ENCODE results near the gene SNCA. TPM values are rescaled to one million over a fixed set of nuclear protein-coding genes. Genes with fewer than 3 reads are reported as not detected.

SNCA gene
- total RNA-seq, 2 donors from 2014 or later: 6.2 to 19.8 TPM

DNA sequence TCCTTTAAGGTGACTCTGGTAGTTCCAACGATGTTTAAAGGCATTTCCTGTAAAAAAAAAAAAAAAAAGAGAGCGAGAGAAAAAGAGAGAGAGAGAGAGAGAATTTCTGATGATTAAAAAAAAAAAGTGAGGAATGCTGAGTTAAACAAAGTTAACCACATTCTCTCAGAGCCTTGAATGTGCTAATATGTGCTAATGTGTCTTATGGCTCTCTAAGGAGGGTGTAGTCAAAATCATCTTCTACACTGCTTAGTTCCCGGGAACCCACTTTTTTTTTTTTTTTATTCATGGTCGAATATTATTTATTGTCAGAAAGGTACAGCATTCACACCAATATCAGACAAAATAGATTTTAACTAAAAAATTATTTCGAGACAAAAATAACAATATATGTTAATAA lies 111.7 kb downstream of the SNCA start:
- Mint-ChIP-seq H3K4me3 (no peak overlapping the region), H3K9me3 (no peaks in the 10 kb centered on the region), H3K36me3 (no peaks in the 10 kb centered on the region), H3K27ac (no peak overlapping the region), H3K4me1 (ENCODE audit: low read depth in 2 of 2) (no peaks in the 10 kb centered on the region), H3K27me3 (peaks cover 0 to 8% of the 10 kb centered on the region in 2 donors)
- no peak for ATAC-seq
- DNase-seq (ENCODE audit: low spot score): no peak

DNA sequence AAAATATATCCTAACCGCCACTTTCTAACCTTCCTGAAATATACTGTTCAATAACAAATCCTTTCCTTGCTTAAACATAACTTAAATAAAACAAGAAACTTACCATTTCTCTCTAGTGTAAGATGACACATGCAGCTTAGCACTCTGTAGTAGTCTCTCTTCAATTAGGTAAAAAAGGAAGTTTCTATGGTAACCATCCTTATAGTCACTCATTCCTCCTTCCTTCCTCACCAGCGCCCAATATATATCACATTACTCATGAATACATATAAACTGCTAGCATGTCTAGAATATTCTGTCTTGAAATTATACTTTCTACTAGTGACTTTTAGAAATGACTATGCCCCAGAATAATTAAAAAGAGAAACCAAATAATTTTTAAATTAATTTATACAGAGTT lies 112.2 kb downstream of the SNCA start:
- Mint-ChIP-seq H3K27ac (no peak overlapping the region), H3K27me3 (peaks cover 0 to 8% of the 10 kb centered on the region in 2 donors), H3K4me1 (ENCODE audit: low read depth in 2 of 2) (no peaks in the 10 kb centered on the region), H3K4me3 (no peak overlapping the region), H3K9me3 (no peaks in the 10 kb centered on the region), H3K36me3 (no peaks in the 10 kb centered on the region)
- no peak for ATAC-seq
- DNase-seq (ENCODE audit: low spot score): no peak

DNA sequence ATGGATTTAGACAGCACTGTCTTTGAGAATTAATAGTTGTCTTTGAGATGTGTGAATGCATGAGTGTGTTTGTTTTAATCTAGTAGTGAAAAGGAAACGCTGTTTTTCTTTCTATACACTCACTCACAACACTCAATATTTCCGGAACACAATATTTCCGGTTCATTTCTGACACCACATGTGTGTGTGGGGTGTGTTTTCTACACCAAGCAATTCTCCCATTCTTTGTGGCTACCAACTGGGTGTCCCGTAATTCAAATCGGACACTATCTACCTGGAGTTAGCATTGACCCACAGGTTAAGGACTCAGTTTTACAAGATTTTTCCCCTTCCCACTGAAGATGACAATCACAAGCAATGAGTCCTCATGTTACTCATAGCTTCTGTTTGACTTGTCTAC lies 113.9 kb downstream of the SNCA start:
- no peaks in the 10 kb centered on the region for H3K4me1 Mint-ChIP-seq (ENCODE audit: low read depth in 2 of 2)
- DNase-seq (ENCODE audit: low spot score): no peak
- no peaks in the 10 kb centered on the region for H3K9me3 Mint-ChIP-seq
- no peak overlapping the region for H3K27ac Mint-ChIP-seq
- no peak overlapping the region for H3K4me3 Mint-ChIP-seq
- H3K27me3 Mint-ChIP-seq: peaks cover 0 to 8% of the 10 kb centered on the region in 2 donors
- no peak for ATAC-seq
- H3K36me3 Mint-ChIP-seq: no peaks in the 10 kb centered on the region

DNA sequence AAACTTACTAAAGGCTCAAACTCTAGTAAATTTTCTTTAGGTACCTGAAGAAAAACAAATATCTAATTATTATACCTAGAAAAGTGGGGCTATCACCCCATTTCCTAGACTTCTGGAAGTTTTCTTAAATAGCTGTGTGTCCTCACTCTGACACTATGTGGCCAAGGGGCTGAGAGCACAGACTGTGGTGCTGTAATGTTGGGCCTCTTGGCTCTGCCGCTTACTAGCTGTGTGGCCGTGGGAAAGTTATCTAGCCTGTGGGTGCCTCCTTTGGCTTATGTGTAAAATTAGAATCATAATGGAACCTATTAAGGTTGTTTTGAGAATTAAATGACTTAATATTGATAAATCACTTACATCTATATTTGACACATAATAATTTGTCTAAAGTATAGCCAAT lies 114.4 kb downstream of the SNCA start:
- no peak overlapping the region for H3K4me3 Mint-ChIP-seq
- no peaks in the 10 kb centered on the region for H3K4me1 Mint-ChIP-seq (ENCODE audit: low read depth in 2 of 2)
- peaks cover 0 to 8% of the 10 kb centered on the region in 2 donors for H3K27me3 Mint-ChIP-seq
- ATAC-seq (no peak), DNase-seq (ENCODE audit: low spot score) (no peak)
- H3K36me3 Mint-ChIP-seq: no peaks in the 10 kb centered on the region
- H3K27ac Mint-ChIP-seq: no peak overlapping the region
- H3K9me3 Mint-ChIP-seq: no peaks in the 10 kb centered on the region

DNA sequence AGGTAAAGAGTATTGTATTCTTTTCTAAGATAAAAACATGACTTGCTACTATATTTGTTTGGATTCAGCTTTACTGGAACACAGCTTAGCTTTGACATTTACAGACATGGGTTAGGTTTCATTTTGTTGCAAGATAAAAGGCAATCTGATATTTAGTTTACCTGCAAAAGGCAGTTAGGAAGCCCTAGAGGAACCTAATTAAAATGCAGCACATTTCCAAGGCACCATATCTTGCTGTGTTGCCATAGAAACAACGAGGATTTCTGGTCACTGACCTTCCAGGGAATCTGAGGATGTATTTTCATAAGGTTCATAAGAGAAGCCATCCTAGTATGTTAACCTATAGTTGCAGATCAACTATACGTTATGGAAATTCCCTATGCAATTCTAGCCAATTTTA lies 116.0 kb downstream of the SNCA start:
- no peak overlapping the region for H3K27ac Mint-ChIP-seq
- DNase-seq (ENCODE audit: low spot score) (no peak), ATAC-seq (no peak)
- H3K4me3 Mint-ChIP-seq: no peak overlapping the region
- H3K4me1 Mint-ChIP-seq (ENCODE audit: low read depth in 2 of 2): no peaks in the 10 kb centered on the region
- no peaks in the 10 kb centered on the region for H3K9me3 Mint-ChIP-seq
- H3K36me3 Mint-ChIP-seq: no peaks in the 10 kb centered on the region
- peaks cover 0 to 8% of the 10 kb centered on the region in 2 donors for H3K27me3 Mint-ChIP-seq

DNA sequence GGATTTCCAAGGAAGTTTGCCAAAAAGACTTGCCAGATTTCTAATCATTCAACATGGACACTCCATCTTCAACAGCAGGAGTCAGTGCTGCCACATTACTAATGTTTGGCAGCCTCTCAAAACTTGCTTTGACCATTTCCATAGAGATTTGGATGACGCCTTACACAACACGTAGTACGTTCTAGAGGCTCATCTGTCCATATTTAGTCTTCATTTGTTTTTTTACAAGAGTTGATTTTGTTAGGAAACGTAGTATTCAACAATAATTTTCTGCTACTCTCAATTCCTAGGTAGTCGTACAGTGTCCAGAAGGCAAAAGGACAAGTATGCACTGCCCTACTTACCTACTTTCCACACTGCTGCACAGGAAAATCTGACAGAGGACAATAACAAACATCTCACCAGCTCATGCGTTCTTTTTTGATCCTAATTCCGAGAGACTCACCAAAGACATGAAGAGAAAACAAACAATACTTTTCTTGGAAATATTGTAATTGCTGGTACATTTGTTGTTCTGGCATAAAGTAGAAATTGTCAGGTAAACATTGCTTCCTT lies 117.3 kb downstream of the SNCA start:
- Mint-ChIP-seq H3K36me3 (no peaks in the 10 kb centered on the region), H3K9me3 (no peaks in the 10 kb centered on the region), H3K4me1 (ENCODE audit: low read depth in 2 of 2) (no peaks in the 10 kb centered on the region), H3K27me3 (peaks cover 0 to 8% of the 10 kb centered on the region in 2 donors), H3K4me3 (no peak overlapping the region), H3K27ac (no peak overlapping the region)
- ATAC-seq (no peak), DNase-seq (ENCODE audit: low spot score) (no peak)

DNA sequence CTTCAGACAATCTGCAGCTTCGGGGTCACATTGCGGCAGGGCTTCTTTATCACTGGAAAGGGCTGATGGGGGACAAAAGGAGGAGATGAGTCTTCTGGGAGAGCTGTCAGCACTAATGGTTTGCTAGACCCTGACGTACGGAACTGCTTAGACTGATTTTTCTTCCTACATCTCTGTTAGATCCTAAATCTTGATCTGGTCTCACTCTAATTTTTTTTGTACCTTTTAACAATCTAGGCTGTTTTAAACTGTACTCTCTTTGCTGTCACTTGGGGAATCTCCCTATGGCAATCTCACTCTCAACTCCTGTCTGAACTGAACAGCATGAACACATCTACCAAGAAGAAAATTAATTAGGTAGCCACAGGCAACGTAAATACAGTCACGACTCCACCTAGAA lies 120.1 kb downstream of the SNCA start:
- no peaks in the 10 kb centered on the region for H3K27me3 Mint-ChIP-seq

DNA sequence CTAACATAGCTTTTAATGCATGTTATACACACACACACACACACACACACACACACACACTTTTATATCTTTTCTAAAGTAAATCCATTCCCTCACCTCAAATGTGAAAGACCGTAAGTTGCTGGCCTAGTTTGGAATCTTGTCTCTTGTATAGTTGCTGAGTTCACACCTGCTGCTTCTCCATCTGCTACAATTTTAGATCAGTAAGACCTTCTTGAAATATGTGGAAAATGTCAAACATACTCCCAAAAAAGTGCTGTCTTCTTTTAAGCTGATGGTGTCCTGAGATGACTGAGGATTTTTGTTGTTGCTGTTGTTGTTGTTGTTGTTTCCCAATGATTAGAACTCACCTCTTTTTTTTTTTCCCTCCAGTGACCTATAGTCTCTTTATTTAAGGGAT lies 121.3 kb downstream of the SNCA start:
- no peaks in the 10 kb centered on the region for H3K36me3 Mint-ChIP-seq
- no peak for ATAC-seq
- no peak overlapping the region for H3K27ac Mint-ChIP-seq
- no peak overlapping the region for H3K4me3 Mint-ChIP-seq
- H3K27me3 Mint-ChIP-seq: no peaks in the 10 kb centered on the region
- DNase-seq (ENCODE audit: low spot score): no peak
- no peaks in the 10 kb centered on the region for H3K9me3 Mint-ChIP-seq
- H3K4me1 Mint-ChIP-seq (ENCODE audit: low read depth in 2 of 2): no peaks in the 10 kb centered on the region

More for the DNA sequence above, 120.1 kb downstream of the SNCA start:
- DNase-seq (ENCODE audit: low spot score) (no peak), ATAC-seq (no peak)
- Mint-ChIP-seq H3K4me3 (no peak overlapping the region), H3K9me3 (no peaks in the 10 kb centered on the region), H3K4me1 (ENCODE audit: low read depth in 2 of 2) (no peaks in the 10 kb centered on the region), H3K36me3 (no peaks in the 10 kb centered on the region), H3K27ac (no peak overlapping the region)

DNA sequence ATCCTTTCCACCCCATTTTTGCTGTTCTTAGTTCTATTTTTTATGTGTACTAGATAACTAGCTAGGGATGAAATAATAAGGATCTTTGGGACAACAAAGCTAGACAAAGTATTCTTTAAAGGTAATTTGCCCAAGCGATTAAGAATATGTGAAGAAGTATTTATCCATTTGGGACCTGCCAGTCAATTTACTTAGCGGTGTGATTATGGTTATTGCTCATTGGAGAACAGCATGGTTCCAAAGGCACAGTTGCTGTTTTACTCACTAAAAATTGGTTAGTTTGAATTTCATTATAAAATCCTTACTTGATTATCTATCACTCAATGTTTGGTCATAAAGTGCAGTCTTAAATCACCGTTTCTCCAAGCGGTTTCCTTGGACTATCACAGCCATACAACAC lies 124.1 kb downstream of the SNCA start:
- no peak for DNase-seq (ENCODE audit: low spot score)
- Mint-ChIP-seq H3K9me3 (no peaks in the 10 kb centered on the region), H3K4me3 (no peak overlapping the region), H3K27me3 (no peaks in the 10 kb centered on the region), H3K27ac (no peak overlapping the region), H3K4me1 (ENCODE audit: low read depth in 2 of 2) (peaks cover 0 to 4% of the 10 kb centered on the region in 2 donors), H3K36me3 (no peaks in the 10 kb centered on the region)
- no peak for ATAC-seq

DNA sequence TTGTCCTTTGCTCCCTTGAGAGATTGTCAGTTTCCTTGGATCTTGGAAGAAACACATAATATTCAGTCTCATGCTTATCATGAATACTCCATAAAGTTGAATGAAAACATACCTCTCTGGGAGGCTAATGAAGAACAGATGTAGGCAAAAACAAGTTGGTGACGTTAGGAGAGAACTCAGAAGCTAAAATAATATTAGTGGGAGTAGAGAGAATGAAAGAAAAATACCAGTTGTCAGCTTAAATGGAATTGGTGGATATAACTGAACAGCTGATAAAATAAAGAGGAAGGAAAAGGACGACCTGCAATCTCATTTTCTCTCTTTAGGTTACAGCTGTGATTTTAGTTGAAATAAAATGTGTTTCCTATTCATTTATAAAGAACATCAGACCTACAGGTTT lies 124.8 kb downstream of the SNCA start:
- H3K36me3 Mint-ChIP-seq: no peaks in the 10 kb centered on the region
- no peaks in the 10 kb centered on the region for H3K9me3 Mint-ChIP-seq
- peaks cover 0 to 4% of the 10 kb centered on the region in 2 donors for H3K4me1 Mint-ChIP-seq (ENCODE audit: low read depth in 2 of 2)
- no peak overlapping the region for H3K4me3 Mint-ChIP-seq
- DNase-seq (ENCODE audit: low spot score) (no peak), ATAC-seq (no peak)
- no peak overlapping the region for H3K27ac Mint-ChIP-seq
- no peaks in the 10 kb centered on the region for H3K27me3 Mint-ChIP-seq

DNA sequence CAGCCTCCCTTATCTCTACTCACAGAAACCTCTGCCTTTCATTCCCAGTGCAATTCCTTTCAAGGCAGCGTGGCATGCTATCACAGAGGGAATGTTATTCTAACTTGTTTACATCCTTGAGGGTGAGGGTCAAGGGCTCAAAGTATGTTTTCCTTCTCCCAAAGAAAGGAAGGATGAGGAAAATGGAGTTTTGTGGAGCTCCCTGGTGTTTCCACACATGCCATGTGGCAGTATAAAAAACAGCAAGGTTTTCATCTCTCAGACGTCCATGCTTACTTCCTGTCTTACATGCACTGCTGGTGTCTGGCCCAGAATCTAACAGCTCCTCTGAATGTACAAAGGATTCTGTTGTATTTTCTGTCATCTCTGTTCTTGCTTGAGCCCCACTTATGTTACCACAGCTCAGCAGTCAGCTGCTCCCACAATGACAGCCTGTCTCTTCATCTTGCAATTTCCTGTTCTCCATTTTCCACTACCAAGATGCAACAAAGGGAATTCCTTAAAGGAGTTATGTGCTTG lies 128.0 kb downstream of the SNCA start:
- H3K27ac Mint-ChIP-seq: no peak overlapping the region
- H3K36me3 Mint-ChIP-seq: no peaks in the 10 kb centered on the region
- DNase-seq (ENCODE audit: low spot score) (no peak), ATAC-seq (no peak)
- H3K9me3 Mint-ChIP-seq: no peaks in the 10 kb centered on the region
- no peaks in the 10 kb centered on the region for H3K27me3 Mint-ChIP-seq
- H3K4me3 Mint-ChIP-seq: no peak overlapping the region
- peaks cover 0 to 4% of the 10 kb centered on the region in 2 donors for H3K4me1 Mint-ChIP-seq (ENCODE audit: low read depth in 2 of 2)

DNA sequence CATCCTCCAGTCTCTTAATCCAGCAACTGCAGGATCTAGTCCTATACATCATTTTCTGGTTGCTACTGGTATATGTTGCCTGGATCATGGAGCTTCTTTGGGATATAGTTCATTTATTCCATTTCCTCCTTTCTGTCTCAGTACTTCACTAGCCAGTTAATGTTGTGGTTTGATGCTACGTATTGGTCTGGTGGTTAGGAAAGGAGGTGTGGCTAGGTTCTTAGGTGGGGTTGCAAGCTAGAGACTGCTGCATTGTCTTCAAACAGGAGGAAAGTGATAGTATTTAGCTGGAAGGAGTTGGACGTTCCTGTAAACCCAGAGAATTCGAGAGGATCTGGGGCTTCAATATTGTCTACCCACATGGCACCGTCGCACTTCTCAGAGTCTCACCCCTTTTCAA lies 129.5 kb downstream of the SNCA start:
- H3K36me3 Mint-ChIP-seq: no peaks in the 10 kb centered on the region
- DNase-seq (ENCODE audit: low spot score) (no peak), ATAC-seq (no peak)
- no peaks in the 10 kb centered on the region for H3K27me3 Mint-ChIP-seq
- no peak overlapping the region for H3K27ac Mint-ChIP-seq
- peaks cover 0 to 4% of the 10 kb centered on the region in 2 donors for H3K4me1 Mint-ChIP-seq (ENCODE audit: low read depth in 2 of 2)
- no peaks in the 10 kb centered on the region for H3K9me3 Mint-ChIP-seq
- H3K4me3 Mint-ChIP-seq: no peak overlapping the region

DNA sequence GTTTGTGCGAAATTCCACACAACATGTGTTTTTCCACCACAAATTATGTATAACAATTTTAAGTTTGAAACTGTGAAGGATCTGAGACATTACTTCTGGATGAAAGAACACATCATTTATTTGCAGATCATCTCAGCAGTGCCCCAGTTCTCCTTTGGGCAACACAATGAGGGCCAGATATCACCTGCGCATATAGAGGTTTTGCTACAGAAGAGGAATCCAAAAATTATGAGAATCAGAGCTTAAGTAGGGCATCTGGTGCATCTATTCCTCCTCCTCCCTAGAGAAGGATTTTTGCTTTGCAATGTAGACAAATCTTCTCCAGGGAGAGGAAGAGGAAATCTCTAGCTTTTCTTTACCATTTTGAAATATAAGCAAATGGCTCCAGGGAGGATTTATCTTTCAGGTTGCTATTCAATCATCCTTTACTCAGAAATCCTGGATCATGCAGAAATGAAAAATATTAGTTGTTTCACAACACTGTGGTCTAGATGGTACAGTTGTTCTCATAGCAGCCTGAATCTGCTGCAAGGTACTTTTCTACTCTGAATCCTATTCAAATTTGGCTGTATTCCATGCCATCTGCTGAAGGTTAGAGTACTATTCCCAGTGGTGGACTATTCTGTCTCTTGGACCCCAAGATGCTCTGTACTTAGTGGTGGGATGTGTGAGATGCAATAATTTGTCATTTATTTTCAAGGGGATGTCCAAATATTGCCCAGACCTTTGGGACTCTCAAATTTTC lies 132.1 kb downstream of the SNCA start:
- no peaks in the 10 kb centered on the region for H3K9me3 Mint-ChIP-seq
- H3K36me3 Mint-ChIP-seq: no peaks in the 10 kb centered on the region
- H3K4me1 Mint-ChIP-seq (ENCODE audit: low read depth in 2 of 2): peaks cover 0 to 4% of the 10 kb centered on the region in 2 donors

DNA sequence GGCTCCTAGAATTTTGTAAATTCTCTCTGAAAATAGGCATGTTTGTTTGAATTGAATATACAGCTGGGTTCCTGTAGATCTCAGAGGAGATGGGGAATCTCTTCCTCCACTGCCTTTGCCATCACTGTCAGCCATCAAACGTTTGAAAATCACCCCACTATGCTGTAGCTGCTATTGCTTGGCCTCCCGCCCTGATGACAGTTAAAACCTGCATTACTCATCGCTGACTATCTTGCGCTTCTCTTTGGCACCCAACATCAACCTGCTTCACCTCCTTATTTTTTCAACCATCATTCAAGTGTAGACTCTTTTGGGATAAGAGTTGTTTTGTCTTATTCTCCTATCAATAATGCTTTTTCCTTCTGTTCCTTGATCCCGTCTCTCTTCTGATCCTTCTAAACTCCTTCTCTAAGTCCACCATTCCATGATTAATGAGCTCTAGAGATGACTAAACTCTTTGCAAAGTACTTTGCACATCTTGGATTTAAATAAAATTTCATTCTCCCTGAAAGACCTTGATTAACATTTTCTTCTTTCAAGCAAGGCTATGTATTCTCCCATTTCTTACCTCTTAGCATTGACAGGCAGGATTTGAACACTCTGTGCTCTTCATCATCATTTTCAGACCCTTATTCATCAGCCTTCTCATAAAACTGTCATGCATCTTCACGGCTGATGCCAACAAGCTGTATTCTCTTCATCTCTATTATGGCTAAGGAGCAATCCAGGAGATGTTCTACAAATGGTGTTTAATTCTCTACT lies 133.0 kb downstream of the SNCA start:
- Mint-ChIP-seq H3K9me3 (no peaks in the 10 kb centered on the region), H3K27ac (no peak overlapping the region), H3K36me3 (no peaks in the 10 kb centered on the region), H3K4me3 (no peak overlapping the region), H3K4me1 (ENCODE audit: low read depth in 2 of 2) (peaks cover 0 to under 1% of the 10 kb centered on the region in 2 donors), H3K27me3 (no peaks in the 10 kb centered on the region)
- DNase-seq (ENCODE audit: low spot score) (no peak), ATAC-seq (no peak)

More for the DNA sequence above, 132.1 kb downstream of the SNCA start:
- Mint-ChIP-seq H3K4me3 (no peak overlapping the region), H3K27ac (no peak overlapping the region), H3K27me3 (no peaks in the 10 kb centered on the region)
- ATAC-seq: no peak
- no peak for DNase-seq (ENCODE audit: low spot score)
